ENCODE data around the gene MRAS.
"Not testable (repeated sequence)": the region's sequence is repeated elsewhere in the genome, so short reads cannot be mapped to it uniquely, and the experiment has no call there.

MRAS gene

GRCh38 chr3:138394156-138394555 is 45.8 kb downstream of the MRAS start:
- DNase-seq = no peak

- DNase-seq = no peak
Measured at GRCh38 chr3:138394686-138395085, 46.3 kb downstream of the MRAS start.

- no peak for DNase-seq
Measured at GRCh38 chr3:138395865-138396751, 47.7 kb downstream of the MRAS start.

- DNase-seq = peak in 1 of 6 experiments; percentile 2
Measured at GRCh38 chr3:138396752-138397410, 48.5 kb downstream of the MRAS start.

GRCh38 chr3:138397983-138398382 is 49.6 kb downstream of the MRAS start:
- no peak for DNase-seq

- DNase-seq = no peak
Measured at GRCh38 chr3:138398791-138399575, 50.6 kb downstream of the MRAS start.

DNA sequence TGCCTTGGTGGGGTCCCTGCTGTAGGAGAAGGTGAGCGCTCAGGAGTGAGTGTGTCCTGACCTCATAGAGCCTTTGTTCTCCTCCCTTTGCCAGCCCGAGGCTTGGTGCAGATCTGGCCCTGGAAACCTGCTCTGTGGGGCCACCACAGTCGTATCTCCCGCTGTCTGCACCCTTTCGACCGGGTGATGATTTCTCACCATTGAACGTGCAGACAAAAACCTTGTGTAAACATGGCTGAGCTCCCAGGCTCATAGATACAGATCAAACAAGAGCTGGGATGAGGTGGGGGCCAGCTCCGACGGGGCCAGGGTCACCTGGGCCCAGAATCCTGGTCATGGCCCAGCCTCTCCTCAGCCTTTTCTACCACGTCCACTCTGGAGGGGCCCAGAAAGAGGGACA is 51.4 kb downstream of the MRAS start:
- no peak for DNase-seq

DNA sequence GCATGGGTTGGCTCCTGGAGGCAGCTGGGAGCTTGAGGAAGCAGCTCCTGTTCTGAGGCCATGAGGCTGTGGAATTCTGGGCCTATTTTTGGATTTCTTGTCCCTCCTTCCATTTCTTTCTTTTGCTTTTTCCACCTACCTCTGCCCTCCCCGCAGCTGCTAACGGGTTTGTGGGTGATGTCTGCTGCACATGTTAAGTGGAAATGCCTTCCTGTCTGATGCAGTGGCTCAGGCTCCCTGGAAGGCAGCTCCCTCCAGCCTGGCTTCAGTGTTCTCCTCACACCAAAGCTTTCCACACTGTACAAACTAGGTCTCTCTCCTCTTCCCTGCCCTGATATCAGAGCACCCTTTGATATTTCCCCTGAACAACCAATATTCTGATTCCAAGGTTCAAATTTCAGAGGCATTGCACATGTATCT is 52.3 kb downstream of the MRAS start:
- no peak for DNase-seq

- DNase-seq = no peak
Measured at GRCh38 chr3:138401834-138402233, 53.5 kb downstream of the MRAS start.

DNA sequence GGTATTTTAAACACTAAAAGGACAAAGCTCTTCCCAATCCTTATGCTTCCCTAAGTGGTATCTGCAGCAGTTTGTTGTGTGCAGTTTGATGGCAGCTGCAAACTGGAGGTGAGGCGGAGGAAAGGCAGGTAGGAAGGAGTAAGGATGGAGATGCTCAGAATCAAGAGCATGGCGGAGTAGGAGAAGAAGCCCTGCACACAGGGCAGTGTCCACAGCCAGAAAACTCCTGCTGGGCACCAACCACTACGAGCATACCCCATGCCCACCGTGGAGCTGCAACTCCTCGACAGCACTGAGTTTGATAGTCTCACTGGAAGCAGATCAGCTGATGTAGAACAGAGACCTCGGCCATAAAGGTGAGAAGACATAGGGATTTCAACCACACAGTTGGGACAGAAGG is 55.7 kb downstream of the MRAS start:
- no peak for DNase-seq

- no peak for DNase-seq
Measured at GRCh38 chr3:138405001-138405400, 56.6 kb downstream of the MRAS start.

GRCh38 chr3:138405486-138405885 is 57.1 kb downstream of the MRAS start:
- DNase-seq = no peak

DNA sequence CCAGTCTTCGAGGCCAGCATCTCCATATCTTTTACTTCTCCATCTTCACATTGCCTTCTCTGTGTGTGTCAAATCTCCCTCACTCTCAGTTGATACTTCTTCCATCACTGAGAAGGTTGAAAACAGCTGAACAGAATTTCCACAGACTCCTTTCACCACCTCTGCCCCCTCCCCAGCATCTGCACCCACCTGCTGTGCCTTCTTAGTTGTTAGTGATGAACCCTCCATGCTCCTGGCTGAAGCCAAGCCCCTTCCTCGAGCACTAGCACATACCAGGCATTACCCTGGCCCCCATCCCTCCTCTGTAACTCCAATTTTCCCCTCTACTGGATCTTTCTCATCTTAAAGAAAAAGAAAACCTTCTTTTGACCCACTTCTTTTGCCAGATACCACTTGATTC is 58.2 kb downstream of the MRAS start:
- DNase-seq = no peak

GRCh38 chr3:138407236-138407907 is 59.0 kb downstream of the MRAS start:
- DNase-seq = no peak

GRCh38 chr3:138408751-138409570 is 60.6 kb downstream of the MRAS start:
- DNase-seq = no peak

DNA sequence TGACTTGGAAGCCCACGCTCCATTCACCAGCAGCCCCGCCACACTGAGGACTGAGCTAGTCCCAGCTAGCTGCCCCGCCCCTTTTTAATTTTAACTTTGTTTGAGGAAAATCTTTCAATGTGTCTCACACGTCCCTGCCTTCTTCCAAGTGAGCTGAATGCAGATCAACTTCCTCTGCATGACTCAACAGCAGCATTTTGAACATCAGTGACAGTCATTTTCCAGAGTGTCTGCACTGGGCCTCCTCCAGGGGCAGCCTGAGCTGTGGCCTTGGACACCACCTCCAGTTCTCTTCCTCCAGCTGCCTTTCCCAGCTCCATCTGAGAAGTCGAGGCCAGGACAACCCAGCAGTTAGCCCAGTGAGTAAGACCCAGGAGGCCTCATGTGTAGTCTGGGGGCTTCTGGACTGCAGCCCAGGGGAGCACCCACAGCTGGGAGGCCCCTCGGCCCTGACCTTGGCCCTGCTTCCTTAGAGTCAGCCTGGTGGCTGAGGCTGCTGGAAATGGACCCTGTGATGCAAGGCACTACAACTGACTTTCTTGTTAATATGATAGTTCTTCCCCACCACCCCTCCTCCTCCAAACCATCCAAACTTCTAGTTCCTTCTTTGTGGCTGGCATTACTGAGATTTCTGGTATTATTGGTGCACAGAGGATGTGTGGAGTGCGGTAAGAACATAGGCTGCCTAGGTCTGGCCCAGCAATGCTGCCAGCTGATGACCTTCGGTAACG is 64.6 kb downstream of the MRAS start:
- DNase-seq = no peak

- DNase-seq = not testable (repeated sequence)
Measured at GRCh38 chr3:138416236-138416635, 67.9 kb downstream of the MRAS start.

GRCh38 chr3:138417559-138417982 is 69.2 kb downstream of the MRAS start:
- DNase-seq = peak; percentile 7 to 62 (median 26)

- no peak for DNase-seq
Measured at GRCh38 chr3:138418601-138419206, 70.3 kb downstream of the MRAS start.

DNA sequence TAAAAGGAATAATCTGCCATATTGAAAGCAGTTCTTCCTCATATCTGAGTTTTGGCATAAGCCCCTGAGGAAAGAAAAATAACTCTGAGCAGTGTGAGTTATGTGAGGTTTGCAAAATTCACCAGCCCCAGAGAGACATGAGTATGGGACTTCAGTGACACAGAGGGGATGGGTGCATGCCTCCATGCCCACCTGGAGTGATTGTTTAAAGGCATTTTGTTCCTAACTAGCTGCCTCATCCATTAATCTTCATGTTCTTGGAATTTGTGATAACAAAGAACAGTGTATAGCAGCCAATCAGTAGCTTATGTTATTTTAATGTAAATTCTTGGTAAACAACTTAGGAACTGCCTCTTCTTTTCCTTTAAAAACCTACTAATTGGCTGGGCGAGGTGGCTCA is 74.9 kb downstream of the MRAS start:
- DNase-seq = no peak

- DNase-seq = no peak
Measured at GRCh38 chr3:138424323-138424722, 75.9 kb downstream of the MRAS start.
